Rectal smooth muscle tissue (tissue), 1 donor: ENCODE data around the gene TBC1D22B.

Experiments used
- H3K27ac ChIP-seq: one replicate; pipeline ENCODE4 v1.7.0; 2013; ENCODE audit warnings: low read depth, low read length, inconsistent platforms
- H3K27me3 ChIP-seq: one replicate; pipeline ENCODE4 v1.7.0; 2013; ENCODE audit warnings: low read length; ENCODE audit not compliant: control insufficient read depth, insufficient read depth
- H3K36me3 ChIP-seq: one replicate; pipeline ENCODE4 v1.7.0; 2013; ENCODE audit warnings: low read length; ENCODE audit not compliant: control insufficient read depth, insufficient read depth
- H3K4me1 ChIP-seq: one replicate; pipeline ENCODE4 v1.7.0; 2013; ENCODE audit warnings: low read length; ENCODE audit not compliant: control insufficient read depth, insufficient read depth
- H3K4me3 ChIP-seq: one replicate; pipeline ENCODE4 v1.7.0; 2013; ENCODE audit warnings: low read length
- H3K9ac ChIP-seq: one replicate; pipeline ENCODE4 v1.7.0; 2013; ENCODE audit warnings: low read length

TBC1D22B gene

DNA sequence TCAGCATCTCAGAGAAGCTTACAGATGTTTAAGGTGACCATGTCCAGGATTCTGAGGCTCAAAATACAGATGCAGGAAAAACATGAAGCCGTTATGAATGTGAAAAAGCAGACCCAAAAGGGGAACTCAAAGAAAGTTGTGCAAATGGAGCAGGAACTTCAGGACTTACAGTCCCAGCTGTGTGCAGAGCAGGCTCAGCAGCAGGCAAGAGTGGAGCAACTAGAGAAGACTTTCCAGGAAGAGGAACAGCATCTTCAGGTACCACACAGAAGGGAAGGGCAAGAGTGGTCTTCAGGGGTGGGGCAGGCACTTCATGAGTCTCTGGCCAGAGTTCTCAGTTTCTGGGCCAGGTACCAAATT, 111.4 kb downstream of the TBC1D22B start:
- Histone ChIP-seq H3K27me3 (no peaks in the 10 kb centered on the region), H3K4me3 (no peak overlapping the region), H3K36me3 (peaks cover 10% of the 10 kb centered on the region), H3K27ac (no peak overlapping the region), H3K4me1 (no peaks in the 10 kb centered on the region), H3K9ac (no peak overlapping the region)

- Histone ChIP-seq H3K9ac (no peak overlapping the region), H3K27ac (no peak overlapping the region), H3K36me3 (peaks cover 13% of the 10 kb centered on the region), H3K27me3 (no peaks in the 10 kb centered on the region), H3K4me1 (no peaks in the 10 kb centered on the region), H3K4me3 (no peak overlapping the region)
Measured at GRCh38 chr6:37369321-37370201, 112.0 kb downstream of the TBC1D22B start.

- Histone ChIP-seq H3K27ac (no peak overlapping the region), H3K27me3 (no peaks in the 10 kb centered on the region), H3K36me3 (peaks cover 15% of the 10 kb centered on the region), H3K9ac (no peak overlapping the region), H3K4me1 (no peaks in the 10 kb centered on the region), H3K4me3 (no peak overlapping the region)
Measured at GRCh38 chr6:37371154-37372083, 113.8 kb downstream of the TBC1D22B start.

- Histone ChIP-seq H3K36me3 (peaks cover 15% of the 10 kb centered on the region), H3K27me3 (no peaks in the 10 kb centered on the region), H3K9ac (no peak overlapping the region), H3K4me1 (no peaks in the 10 kb centered on the region), H3K4me3 (no peak overlapping the region), H3K27ac (no peak overlapping the region)
Measured at GRCh38 chr6:37372116-37372515, 114.5 kb downstream of the TBC1D22B start.

- Histone ChIP-seq H3K4me1 (no peaks in the 10 kb centered on the region), H3K27me3 (no peaks in the 10 kb centered on the region), H3K36me3 (peaks cover 13% of the 10 kb centered on the region), H3K4me3 (no peak overlapping the region), H3K27ac (no peak overlapping the region), H3K9ac (no peak overlapping the region)
Measured at GRCh38 chr6:37373822-37374471, 116.4 kb downstream of the TBC1D22B start.

- Histone ChIP-seq H3K4me3 (no peak overlapping the region), H3K27me3 (no peaks in the 10 kb centered on the region), H3K9ac (no peak overlapping the region), H3K36me3 (peaks cover 10% of the 10 kb centered on the region), H3K4me1 (no peaks in the 10 kb centered on the region), H3K27ac (no peak overlapping the region)
Measured at GRCh38 chr6:37375376-37375775, 117.8 kb downstream of the TBC1D22B start.

DNA sequence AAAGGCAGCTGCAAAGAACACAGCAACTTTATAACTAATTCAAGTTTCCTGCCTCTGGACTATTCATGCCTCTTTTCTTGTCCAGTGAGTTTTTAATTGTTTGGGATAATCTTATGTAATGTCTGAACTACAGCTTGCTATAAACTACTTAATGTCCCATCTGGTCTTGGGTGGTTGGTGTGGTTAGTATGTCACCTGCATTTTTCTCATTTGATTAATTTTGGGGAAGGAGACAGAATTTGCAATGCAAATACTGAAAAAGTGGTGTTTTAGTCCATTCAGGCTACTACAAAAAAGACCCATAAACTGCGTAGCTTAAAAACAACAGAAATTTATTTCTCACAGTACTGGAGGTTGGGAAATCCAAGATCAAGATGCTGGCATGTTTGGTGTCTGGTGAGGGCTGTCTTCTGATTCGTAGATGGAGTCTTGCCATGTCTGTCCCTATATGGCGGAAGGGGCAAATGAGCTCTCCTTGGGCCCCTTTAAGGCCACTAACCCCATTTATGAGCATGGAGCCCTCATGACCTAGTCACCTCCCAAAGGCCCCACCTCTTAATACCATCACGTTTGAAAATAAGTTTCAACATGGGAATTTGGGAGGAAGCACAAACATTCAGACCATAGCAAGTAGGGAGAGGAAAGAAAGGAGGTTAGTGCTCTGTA, 118.6 kb downstream of the TBC1D22B start:
- H3K27me3 ChIP-seq = no peaks in the 10 kb centered on the region
- H3K36me3 ChIP-seq = peaks cover 9% of the 10 kb centered on the region
- no peak overlapping the region for H3K9ac ChIP-seq
- H3K27ac ChIP-seq = no peak overlapping the region
- H3K4me1 ChIP-seq = no peaks in the 10 kb centered on the region
- no peak overlapping the region for H3K4me3 ChIP-seq

DNA sequence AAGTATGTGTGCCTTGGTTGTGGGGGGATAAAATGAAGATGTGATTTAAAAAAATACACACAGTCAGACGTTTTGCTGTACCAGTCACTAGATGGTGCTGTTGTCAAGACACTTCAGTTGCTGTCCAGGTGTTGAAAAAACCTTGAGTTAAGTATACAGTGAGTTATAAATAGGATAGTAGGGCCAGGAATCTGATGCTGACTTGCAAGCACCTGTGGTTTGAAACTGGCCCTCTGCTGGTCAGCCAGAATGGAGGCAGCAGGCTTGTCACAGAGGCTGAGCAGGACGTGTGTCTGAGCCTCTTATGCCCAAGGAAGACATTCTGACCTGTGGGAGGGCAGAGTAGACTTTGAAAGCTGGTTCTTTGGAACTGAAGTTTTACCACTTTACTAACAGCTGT, 124.0 kb downstream of the TBC1D22B start:
- Histone ChIP-seq H3K36me3 (peaks cover 7% of the 10 kb centered on the region), H3K4me1 (no peaks in the 10 kb centered on the region), H3K4me3 (no peak overlapping the region)

More for the DNA sequence above, 124.0 kb downstream of the TBC1D22B start:
- H3K27ac ChIP-seq = no peak overlapping the region
- no peak overlapping the region for H3K9ac ChIP-seq
- no peaks in the 10 kb centered on the region for H3K27me3 ChIP-seq
